Measurements from ENCODE around the gene MED13L.
A peak's percentile ranks its signal among the peaks of the same experiment; 100 is the strongest.

The MED13L gene
- total RNA-seq: 63.4 to 390 (median 125) reads per million in 18 experiments

GRCh38 chr12:116277467-116278278 is at the start of gene MED13L:
Gene MED13L (minus strand): TSS chr12:116277693. CDS start chr12:116277131, 562 bp downstream.
- peak; percentile 89 to 91 for DNase-seq

GRCh38 chr12:116325336-116325664 is 47.8 kb upstream of the MED13L start:
- DNase-seq: peak; percentile 15 to 17

- DNase-seq: peak; percentile 66 to 71
Observed at GRCh38 chr12:116324654-116325335, 47.3 kb upstream of the MED13L start.

GRCh38 chr12:116323406-116324386 is 46.2 kb upstream of the MED13L start:
- DNase-seq: peak in 1 of 2 donors; percentile 48

- no peak for DNase-seq
Observed at GRCh38 chr12:116321913-116322312, 44.4 kb upstream of the MED13L start.

GRCh38 chr12:116320791-116321217 is 43.3 kb upstream of the MED13L start:
- no peak for DNase-seq

- peak; percentile 73 to 80 for DNase-seq
Observed at GRCh38 chr12:116319898-116320621, 42.6 kb upstream of the MED13L start.

- no peak for DNase-seq
Observed at GRCh38 chr12:116319233-116319897, 41.9 kb upstream of the MED13L start.

GRCh38 chr12:116318576-116319232 is 41.2 kb upstream of the MED13L start:
- no peak for DNase-seq

- no peak for DNase-seq
Observed at GRCh38 chr12:116317986-116318575, 40.6 kb upstream of the MED13L start.

- DNase-seq: no peak
Observed at GRCh38 chr12:116317139-116317538, 39.6 kb upstream of the MED13L start.

- DNase-seq: peak; percentile 57 to 71
Observed at GRCh38 chr12:116314477-116314876, 37.0 kb upstream of the MED13L start.

- no peak for DNase-seq
Observed at GRCh38 chr12:116313194-116313927, 35.9 kb upstream of the MED13L start.

- DNase-seq: no peak
Observed at GRCh38 chr12:116310082-116310481, 32.6 kb upstream of the MED13L start.

GRCh38 chr12:116309343-116309742 is 31.9 kb upstream of the MED13L start:
- DNase-seq: no peak

GRCh38 chr12:116308647-116309046 is 31.2 kb upstream of the MED13L start:
- no peak for DNase-seq

- no peak for DNase-seq
Observed at GRCh38 chr12:116306968-116307367, 29.5 kb upstream of the MED13L start.

- DNase-seq: no peak
Observed at GRCh38 chr12:116306506-116306905, 29.0 kb upstream of the MED13L start.

- no peak for DNase-seq
Observed at GRCh38 chr12:116304621-116305020, 27.1 kb upstream of the MED13L start.

- peak in 1 of 2 donors; percentile 62 for DNase-seq
Observed at GRCh38 chr12:116303929-116304328, 26.4 kb upstream of the MED13L start.
